Lower leg skin (tissue), 4 donors: Measurements from ENCODE around the gene CD79A. TPM values are rescaled to one million over a fixed set of nuclear protein-coding genes. Genes with fewer than 3 reads are reported as not detected.

Source experiments
- DNase-seq, 2 donors: peaks; one replicate each; pipeline ENCODE4 v3.0.0-alpha.2; 2019; ENCODE audit warnings: low spot score in 2 of 2
- H3K4me3 ChIP-seq: fragments of 200-600 bp; sonication (generic); 2 replicates; pipeline ENCODE4 v1.5.1; 2017; ENCODE audit warnings: mild to moderate bottlenecking, low read depth; ENCODE audit not compliant: poor library complexity, severe bottlenecking
- CTCF ChIP-seq, 3 donors: fragments of 450-650 bp; IDR thresholded peaks; one replicate each; pipeline ENCODE4 v1.5.1; 2016; ENCODE audit warnings: antibody characterized with exemption in 3 of 3, mild to moderate bottlenecking in 3 of 3, moderate library complexity in 2 of 3
- POLR2A ChIP-seq, 2 donors: fragments of 450-650 bp; IDR thresholded peaks; one replicate each; pipeline ENCODE4 v1.6.1; 2016 to 2017; ENCODE audit warnings: antibody characterized with exemption in 2 of 2, mild to moderate bottlenecking in 1 of 2, moderate library complexity in 1 of 2
- WGBS, 2 donors: methylation state at CpG; one replicate each; pipeline ENCODE4 v1.1.5; 2018; 5-methylcytosine and 5-hydroxymethylcytosine counted together
- intact Hi-C: fragments of 100-400 bp; cut with DNase I; formaldehyde crosslinking; loops from one replicate; pipeline ENCODE4 v1.15.0; 2023; ENCODE audit warnings: low total_unique reads
- total RNA-seq, 4 donors: library from RNA; depleted of rRNA; stranded (reverse); fragments of >200 nt; gene quantifications; one replicate each; pipeline ENCODE4 v1.1.0, GENCODE V29; 2016

Gene CD79A
- total RNA-seq, 4 donors from 2014 or later, result 0.81 TPM; not detected in 3

- WGBS, 2 donors, result 0 to 1% methylated on average over 27 to 34 of the region's 45 CpGs
- DNase-seq, result peak in 1 of 2 donors; percentile 33
- H3K4me3 ChIP-seq, result peak overlapping the region; percentile 84
- intact Hi-C loops, result no loop called here
- TF ChIP-seq CTCF (IDR thresholded peaks at IDR 0.05), result no peak
- TF ChIP-seq POLR2A (IDR thresholded peaks at IDR 0.05), result no peak
Observed at GRCh38 chr19:41860419-41861115, 16.5 kb upstream of the CD79A start.

DNA sequence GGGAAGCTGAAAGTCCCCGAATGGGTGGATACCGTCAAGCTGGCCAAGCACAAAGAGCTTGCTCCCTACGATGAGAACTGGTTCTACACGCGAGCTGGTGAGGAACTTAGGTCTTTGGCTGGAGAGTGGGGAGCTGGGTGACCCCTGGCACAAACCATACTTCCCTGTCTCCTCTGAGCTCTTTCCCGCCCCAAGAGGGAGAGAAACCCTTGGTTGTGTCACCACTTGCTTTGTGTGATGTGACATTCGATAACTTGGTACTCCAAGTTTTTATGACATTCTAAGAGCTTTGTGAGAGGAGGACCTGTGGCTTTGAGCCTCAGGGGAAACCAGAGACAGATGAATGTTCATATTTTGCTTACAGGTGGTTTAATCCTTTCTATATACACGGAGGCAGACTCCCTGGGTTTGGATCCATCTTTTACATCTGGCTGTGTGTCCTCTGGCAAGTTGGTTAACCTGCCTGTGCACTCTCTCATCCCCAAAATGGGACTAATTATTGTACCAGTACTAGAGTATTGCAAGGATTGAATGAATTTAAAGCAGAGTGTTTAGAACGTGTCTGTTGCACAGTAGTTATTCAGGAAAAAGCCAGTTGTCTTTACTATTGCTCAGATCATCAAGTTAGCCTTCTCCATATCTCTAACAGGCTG is 15.8 kb upstream of the CD79A start:
- intact Hi-C loops, result no loop called here
- WGBS, 2 donors, result 21 to 26% methylated on average over 9 of the region's 9 CpGs
- DNase-seq, result no peak
- H3K4me3 ChIP-seq, result peak overlapping the region; percentile 84
- TF ChIP-seq POLR2A (IDR thresholded peaks at IDR 0.05) (no peak), CTCF (IDR thresholded peaks at IDR 0.05) (no peak)

DNA sequence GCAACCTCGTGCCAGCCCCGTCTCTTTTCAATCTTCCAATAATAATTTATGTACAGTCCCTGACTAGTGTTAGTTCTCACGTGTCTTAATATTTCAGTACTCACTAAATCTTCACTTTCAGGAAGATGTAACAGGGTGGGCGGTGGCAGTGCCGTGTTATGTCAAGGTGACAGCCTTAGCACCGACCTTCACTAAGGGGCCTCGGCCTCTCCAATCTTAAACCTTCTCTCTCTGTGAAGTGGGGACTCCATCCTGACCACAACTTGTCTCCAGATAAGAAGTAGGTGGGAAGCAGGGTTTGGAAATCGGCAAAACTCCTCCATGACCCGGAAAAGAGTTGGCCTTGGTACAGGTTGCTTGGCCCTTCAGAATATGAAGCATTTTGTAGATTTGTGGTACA is 15.2 kb upstream of the CD79A start:
- DNase-seq, result no peak
- intact Hi-C loops, result no loop called here
- TF ChIP-seq POLR2A (IDR thresholded peaks at IDR 0.05) (no peak), CTCF (IDR thresholded peaks at IDR 0.05) (no peak)
- no peak overlapping the region for H3K4me3 ChIP-seq
- WGBS, 2 donors, result 67 to 78% methylated on average over 9 of the region's 9 CpGs

- TF ChIP-seq CTCF (IDR thresholded peaks at IDR 0.05), result no peak
- no peak for TF ChIP-seq POLR2A (IDR thresholded peaks at IDR 0.05)
- DNase-seq, result no peak
- no peak overlapping the region for H3K4me3 ChIP-seq
- intact Hi-C loops, result no loop called here
- 60 to 73% methylated on average over 2 of the region's 2 CpGs for WGBS, 2 donors
Observed at GRCh38 chr19:41862445-41862986, 14.6 kb upstream of the CD79A start.

- no peak for TF ChIP-seq CTCF (IDR thresholded peaks at IDR 0.05)
- TF ChIP-seq POLR2A (IDR thresholded peaks at IDR 0.05), result no peak
- no peak for DNase-seq
- intact Hi-C loops, result no loop called here
Observed at GRCh38 chr19:41863209-41863931, 13.7 kb upstream of the CD79A start.

More at GRCh38 chr19:41863209-41863931, 13.7 kb upstream of the CD79A start:
- H3K4me3 ChIP-seq, result no peak overlapping the region
- WGBS, 2 donors, result 77 to 82% methylated on average over 11 of the region's 11 CpGs
